ENCODE measurements around the gene ARSH.
"Not testable (repeated sequence)": the region's sequence is repeated elsewhere in the genome, so short reads cannot be mapped to it uniquely, and the experiment has no call there.

ARSH gene

DNA sequence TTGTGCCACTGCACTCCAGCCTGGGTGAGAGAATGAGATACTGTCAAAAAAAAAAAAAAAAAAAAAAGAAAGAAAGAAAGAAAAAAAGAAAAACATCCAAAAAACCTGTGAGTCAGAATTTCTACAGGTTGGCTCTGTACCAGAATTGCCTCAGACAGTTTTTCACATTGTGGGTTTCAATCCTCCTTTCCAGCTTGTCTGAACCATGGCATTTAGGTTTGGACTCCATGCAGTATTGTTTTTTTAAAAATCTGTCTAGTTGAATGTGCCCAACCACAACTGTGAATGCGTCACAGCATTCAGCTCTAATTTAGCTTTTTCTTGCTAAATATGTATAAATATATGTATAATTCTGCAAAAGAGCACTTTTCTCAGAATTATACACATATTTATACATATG, 31.4 kb upstream of the ARSH start:
- no peaks in the 10 kb centered on the region for H3K9me3 Mint-ChIP-seq
- no peak overlapping the region for H3K27ac Mint-ChIP-seq
- DNase-seq (no peak), ATAC-seq (replicated peaks) (no peak)
- H3K4me3 Mint-ChIP-seq, result no peak overlapping the region
- no peaks in the 10 kb centered on the region for H3K36me3 Mint-ChIP-seq (ENCODE audit: insufficient read depth)
- H3K4me1 Mint-ChIP-seq (ENCODE audit: low read depth in 2 of 2), result no peaks in the 10 kb centered on the region
- H3K27me3 Mint-ChIP-seq, result peaks cover 1 to 2% of the 10 kb centered on the region in 2 donors

DNA sequence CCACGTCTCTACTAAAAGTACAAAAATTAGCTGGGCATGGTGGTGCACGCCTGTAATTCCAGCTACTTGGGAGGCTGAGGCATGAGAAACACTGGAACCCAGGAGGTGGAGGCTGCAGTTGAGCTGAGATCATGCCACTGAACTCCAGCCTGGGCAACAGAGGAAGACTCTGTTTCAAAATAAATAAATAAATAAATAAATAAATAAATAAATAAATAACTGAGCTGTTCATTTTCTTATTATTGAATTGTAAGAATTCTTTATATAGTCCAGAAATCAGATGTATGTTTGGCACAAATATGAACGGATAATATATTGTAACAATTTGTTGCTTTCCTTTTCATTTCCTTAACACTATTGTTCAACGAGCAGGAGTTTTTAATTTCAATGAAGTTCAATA, 27.7 kb upstream of the ARSH start:
- not testable (repeated sequence) for H3K36me3 Mint-ChIP-seq (ENCODE audit: insufficient read depth); H3K27me3 Mint-ChIP-seq; DNase-seq; H3K27ac Mint-ChIP-seq; ATAC-seq (replicated peaks); H3K4me3 Mint-ChIP-seq; H3K9me3 Mint-ChIP-seq; H3K4me1 Mint-ChIP-seq (ENCODE audit: low read depth in 2 of 2)

DNA sequence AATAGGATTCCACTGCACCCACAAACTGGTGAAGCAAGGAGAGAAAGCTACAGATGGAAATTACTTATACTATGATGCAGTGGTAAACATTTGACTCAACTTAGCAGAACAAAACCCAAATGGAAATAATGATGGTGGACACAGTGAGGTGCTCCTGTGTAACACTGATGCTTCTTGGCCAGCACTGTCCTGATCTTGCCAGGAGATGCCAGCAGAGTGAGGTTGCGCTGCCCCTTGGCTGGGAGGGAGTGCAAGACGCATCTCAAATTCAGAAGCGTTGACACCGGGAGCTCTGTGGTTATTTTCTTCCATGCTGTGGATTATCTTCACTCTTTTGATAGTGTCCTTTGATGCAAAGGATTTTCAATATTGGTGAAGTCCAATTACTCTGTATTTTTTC, 22.0 kb upstream of the ARSH start:
- no peaks in the 10 kb centered on the region for H3K4me1 Mint-ChIP-seq (ENCODE audit: low read depth in 2 of 2)
- no peaks in the 10 kb centered on the region for H3K9me3 Mint-ChIP-seq
- no peaks in the 10 kb centered on the region for H3K36me3 Mint-ChIP-seq (ENCODE audit: insufficient read depth)
- no peak overlapping the region for H3K27ac Mint-ChIP-seq
- DNase-seq, result no peak
- ATAC-seq (replicated peaks), result no peak
- no peaks in the 10 kb centered on the region for H3K27me3 Mint-ChIP-seq
- no peak overlapping the region for H3K4me3 Mint-ChIP-seq

DNA sequence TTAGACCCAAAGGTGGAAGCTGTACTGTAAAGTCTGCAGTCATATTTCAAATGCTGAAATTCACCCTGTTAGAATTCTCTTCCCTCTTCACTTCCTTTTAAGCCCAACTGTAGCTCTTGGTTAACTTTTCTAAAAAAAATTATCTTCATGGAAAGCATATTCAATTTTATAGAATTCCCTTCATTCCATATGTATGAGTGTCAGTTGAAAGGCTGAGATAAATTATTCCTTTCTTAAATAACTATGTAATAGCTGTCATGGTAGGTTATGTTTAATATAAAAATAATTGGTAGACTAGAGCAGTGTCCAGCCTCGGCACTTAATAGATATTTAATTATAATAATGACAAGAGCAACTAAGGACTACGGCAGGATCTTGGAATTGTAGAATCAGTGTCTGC, 16.8 kb upstream of the ARSH start:
- peaks cover 0 to 7% of the 10 kb centered on the region in 2 donors for H3K27me3 Mint-ChIP-seq
- ATAC-seq (replicated peaks) (no peak), DNase-seq (no peak)
- H3K4me1 Mint-ChIP-seq (ENCODE audit: low read depth in 2 of 2), result no peaks in the 10 kb centered on the region
- H3K9me3 Mint-ChIP-seq, result no peaks in the 10 kb centered on the region
- no peak overlapping the region for H3K27ac Mint-ChIP-seq
- no peak overlapping the region for H3K4me3 Mint-ChIP-seq
- H3K36me3 Mint-ChIP-seq (ENCODE audit: insufficient read depth), result no peaks in the 10 kb centered on the region

DNA sequence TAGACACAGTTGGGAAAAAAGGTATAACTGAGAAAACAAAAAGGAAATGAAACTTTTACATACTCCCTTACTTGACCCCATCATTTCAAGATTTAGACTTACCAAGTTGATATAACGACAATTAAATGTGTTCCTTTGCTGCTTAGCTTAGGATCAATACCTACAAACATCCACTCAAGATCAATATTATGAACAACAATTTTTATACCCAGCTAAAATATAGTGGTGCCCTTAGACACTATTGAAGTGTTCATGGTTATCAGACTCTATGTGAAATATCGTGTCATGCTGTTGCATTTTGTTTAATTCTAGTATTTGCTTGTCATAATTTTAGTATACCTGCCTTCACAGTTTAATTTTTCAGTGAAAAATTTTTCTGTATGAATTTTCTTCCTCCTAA, 4.2 kb downstream of the ARSH start:
- no peak for DNase-seq
- Mint-ChIP-seq H3K9me3 (peaks cover 0 to 8% of the 10 kb centered on the region in 2 donors), H3K27me3 (no peaks in the 10 kb centered on the region), H3K36me3 (ENCODE audit: insufficient read depth) (no peaks in the 10 kb centered on the region), H3K4me3 (no peak overlapping the region), H3K27ac (no peak overlapping the region), H3K4me1 (ENCODE audit: low read depth in 2 of 2) (no peaks in the 10 kb centered on the region)
- no peak for ATAC-seq (replicated peaks)

DNA sequence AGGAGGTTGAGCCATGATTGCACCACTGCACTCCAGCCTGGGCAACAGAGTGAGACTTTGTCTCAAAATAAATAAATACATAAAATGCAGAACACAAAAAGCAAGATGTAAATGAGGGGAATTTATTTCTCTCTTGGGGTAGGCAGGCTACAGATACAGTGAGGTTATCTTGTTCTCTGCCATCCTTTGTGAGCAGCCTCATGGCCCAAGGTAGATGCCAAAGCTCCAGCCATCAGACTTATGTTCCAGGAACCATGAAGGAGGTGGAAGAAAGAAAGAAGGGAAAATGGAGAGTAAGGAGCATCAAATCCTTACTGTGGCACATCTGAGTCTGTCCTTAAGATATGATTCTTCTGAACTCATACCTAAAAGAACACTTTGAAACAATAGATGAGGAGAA, 11.1 kb downstream of the ARSH start:
- H3K4me3 Mint-ChIP-seq, result no peak overlapping the region
- no peaks in the 10 kb centered on the region for H3K36me3 Mint-ChIP-seq (ENCODE audit: insufficient read depth)
- peaks cover 0 to 7% of the 10 kb centered on the region in 2 donors for H3K9me3 Mint-ChIP-seq
- ATAC-seq (replicated peaks) (no peak), DNase-seq (no peak)
- no peaks in the 10 kb centered on the region for H3K27me3 Mint-ChIP-seq
- H3K4me1 Mint-ChIP-seq (ENCODE audit: low read depth in 2 of 2), result no peaks in the 10 kb centered on the region
- H3K27ac Mint-ChIP-seq, result no peak overlapping the region

DNA sequence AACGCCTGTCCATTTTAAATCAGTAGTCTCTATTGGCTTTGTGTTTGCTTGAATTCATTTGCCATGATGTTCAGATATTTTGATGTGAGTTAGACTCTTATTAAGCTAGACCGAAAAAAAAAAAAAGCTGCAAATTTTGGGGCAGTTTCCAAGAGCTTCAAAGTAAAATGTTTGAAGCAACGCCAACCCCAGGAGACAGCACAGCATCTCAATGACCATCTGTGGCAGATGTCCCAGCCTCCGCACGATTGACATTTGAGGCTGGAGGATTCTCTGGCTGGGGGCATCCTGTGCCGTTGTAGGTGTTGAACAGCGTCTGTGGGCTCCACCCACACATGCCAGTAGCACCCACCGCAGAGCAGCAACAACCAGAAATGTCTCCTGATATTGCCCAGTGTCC, 17.8 kb downstream of the ARSH start:
- H3K27me3 Mint-ChIP-seq, result no peaks in the 10 kb centered on the region
- ATAC-seq (replicated peaks), result no peak
- no peak overlapping the region for H3K4me3 Mint-ChIP-seq
- no peaks in the 10 kb centered on the region for H3K9me3 Mint-ChIP-seq
- no peak for DNase-seq
- no peak overlapping the region for H3K27ac Mint-ChIP-seq
- H3K36me3 Mint-ChIP-seq (ENCODE audit: insufficient read depth), result no peaks in the 10 kb centered on the region
- no peaks in the 10 kb centered on the region for H3K4me1 Mint-ChIP-seq (ENCODE audit: low read depth in 2 of 2)

DNA sequence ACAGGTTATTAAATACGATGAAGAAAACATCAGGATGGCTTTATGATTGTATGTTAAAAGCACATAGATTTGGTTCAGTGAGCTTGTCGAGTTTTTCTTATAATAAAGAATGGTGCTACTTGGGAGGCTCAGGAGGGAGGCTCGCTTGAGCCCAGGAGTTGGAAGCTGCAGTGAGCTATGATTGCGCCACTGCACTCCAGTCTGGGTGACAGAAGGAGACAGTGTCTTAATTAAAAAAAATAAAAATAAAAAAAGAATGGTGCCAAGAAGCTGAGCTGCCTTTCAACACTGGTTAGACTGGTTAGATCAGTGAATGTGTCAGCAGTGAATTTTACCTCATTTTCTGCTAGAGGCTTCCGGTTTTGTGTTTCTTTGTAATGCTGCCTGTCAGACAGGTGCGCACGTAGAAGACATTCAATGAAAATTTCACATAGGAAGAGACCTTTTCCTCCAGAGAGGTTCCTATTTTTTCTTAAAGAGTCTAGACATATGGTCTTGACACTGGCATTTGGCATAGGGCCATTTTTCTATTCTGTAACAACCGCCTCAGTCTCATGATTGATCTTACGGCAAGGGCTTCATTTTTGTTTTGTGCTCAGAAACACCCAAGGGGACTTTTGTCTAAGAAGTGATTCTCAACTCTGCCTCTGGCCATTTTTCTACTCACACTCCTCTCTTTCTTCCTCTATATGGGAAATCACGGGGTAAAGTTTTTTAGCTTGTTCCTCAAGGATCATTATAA, 19.9 kb downstream of the ARSH start:
- Mint-ChIP-seq H3K4me3 (no peak overlapping the region), H3K27me3 (peaks cover 0 to 8% of the 10 kb centered on the region in 2 donors), H3K27ac (no peak overlapping the region), H3K36me3 (ENCODE audit: insufficient read depth) (no peaks in the 10 kb centered on the region), H3K9me3 (no peaks in the 10 kb centered on the region), H3K4me1 (ENCODE audit: low read depth in 2 of 2) (no peaks in the 10 kb centered on the region)
- ATAC-seq (replicated peaks) (no peak), DNase-seq (no peak)

DNA sequence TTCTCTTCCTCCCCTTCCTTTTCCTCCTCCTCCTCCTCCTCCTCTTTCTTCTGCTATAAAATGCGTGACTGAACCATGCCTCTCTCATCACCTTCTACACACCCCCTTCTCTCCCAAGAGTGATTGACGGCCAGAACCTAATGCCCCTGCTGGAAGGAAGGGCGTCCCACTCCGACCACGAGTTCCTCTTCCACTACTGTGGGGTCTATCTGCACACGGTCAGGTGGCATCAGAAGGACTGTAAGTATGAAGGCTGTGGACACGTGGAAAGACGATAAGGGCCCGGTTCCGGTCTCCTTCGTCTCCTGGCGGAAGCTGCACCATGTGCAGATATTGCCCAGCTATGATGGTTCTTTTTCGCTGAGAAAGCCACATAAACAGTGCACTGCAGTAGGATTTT, 22.8 kb downstream of the ARSH start:
- no peak for DNase-seq
- Mint-ChIP-seq H3K27me3 (peaks cover 0 to 8% of the 10 kb centered on the region in 2 donors), H3K9me3 (no peaks in the 10 kb centered on the region), H3K27ac (no peak overlapping the region), H3K4me3 (no peak overlapping the region), H3K4me1 (ENCODE audit: low read depth in 2 of 2) (no peaks in the 10 kb centered on the region), H3K36me3 (ENCODE audit: insufficient read depth) (peaks cover 3% of the 10 kb centered on the region)
- ATAC-seq (replicated peaks), result no peak

DNA sequence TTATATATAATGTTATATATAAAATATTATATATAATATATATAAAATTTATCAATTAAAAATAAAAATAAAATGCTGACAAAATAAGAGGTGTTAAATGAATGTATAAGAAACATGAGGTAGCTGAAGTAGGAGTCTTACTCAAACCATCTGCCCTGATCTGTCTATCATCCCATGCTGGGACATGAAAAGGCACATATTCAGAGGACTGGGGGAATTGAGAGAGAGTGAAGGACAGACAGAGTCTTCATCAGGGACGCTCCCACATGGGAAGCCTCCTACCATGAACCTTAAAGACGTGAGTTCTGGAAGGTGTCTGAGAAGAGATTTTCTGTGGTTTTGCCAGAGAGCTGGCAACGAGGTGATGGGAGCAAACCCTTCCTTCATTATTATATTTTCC, 30.9 kb downstream of the ARSH start:
- no peaks in the 10 kb centered on the region for H3K27me3 Mint-ChIP-seq
- no peak overlapping the region for H3K27ac Mint-ChIP-seq
- H3K4me1 Mint-ChIP-seq (ENCODE audit: low read depth in 2 of 2), result no peaks in the 10 kb centered on the region
- DNase-seq, result no peak
- no peak for ATAC-seq (replicated peaks)
- H3K36me3 Mint-ChIP-seq (ENCODE audit: insufficient read depth), result peaks cover 3% of the 10 kb centered on the region
- H3K4me3 Mint-ChIP-seq, result no peak overlapping the region
- no peaks in the 10 kb centered on the region for H3K9me3 Mint-ChIP-seq

DNA sequence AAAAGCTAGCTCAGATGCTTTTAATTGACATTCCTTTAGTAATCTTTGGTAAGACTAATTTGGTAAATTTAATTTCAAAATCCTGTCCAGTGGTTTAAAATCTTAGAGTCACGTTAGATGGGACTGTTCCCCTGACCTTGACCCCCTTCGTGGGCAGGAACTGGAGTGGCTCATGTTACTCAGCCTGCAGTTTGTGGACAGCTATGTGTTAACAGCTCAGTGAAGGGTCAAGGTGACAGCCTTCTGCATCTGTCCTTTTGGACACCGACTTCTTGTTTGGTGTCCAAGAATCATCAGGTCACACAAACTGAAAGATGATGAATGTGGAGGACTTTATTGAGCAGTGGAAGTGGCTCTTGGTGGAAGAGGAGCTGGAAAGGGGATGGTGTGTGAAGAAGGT, 37.9 kb downstream of the ARSH start:
- DNase-seq (no peak), ATAC-seq (replicated peaks) (no peak)
- no peaks in the 10 kb centered on the region for H3K36me3 Mint-ChIP-seq (ENCODE audit: insufficient read depth)
- H3K4me1 Mint-ChIP-seq (ENCODE audit: low read depth in 2 of 2), result peaks cover 0 to 5% of the 10 kb centered on the region in 2 donors
- H3K4me3 Mint-ChIP-seq, result no peak overlapping the region
- no peaks in the 10 kb centered on the region for H3K27me3 Mint-ChIP-seq
- H3K9me3 Mint-ChIP-seq, result no peaks in the 10 kb centered on the region
- H3K27ac Mint-ChIP-seq, result peak overlapping the region in 1 of 2 donors; percentile 9

DNA sequence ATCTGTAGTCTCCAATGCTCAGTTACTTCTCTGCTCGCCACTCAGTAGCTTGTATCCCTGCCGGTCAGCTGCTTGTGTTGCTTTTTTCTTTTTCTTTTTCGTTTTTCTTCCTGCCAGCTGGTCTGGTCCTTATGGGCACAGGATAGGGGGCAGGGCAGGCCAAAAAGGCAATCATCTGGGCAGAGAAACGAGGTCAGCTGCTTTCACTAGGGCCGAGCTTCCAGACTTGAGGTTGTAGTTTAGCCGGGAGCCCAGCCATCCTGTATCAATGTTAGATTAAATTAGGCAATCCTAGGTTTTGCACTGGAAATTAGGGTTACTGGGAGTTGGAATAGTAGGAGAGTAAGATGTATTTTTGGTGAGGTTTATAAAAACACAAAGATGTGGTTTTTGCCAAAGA, 38.3 kb downstream of the ARSH start:
- no peak for ATAC-seq (replicated peaks)
- H3K4me3 Mint-ChIP-seq, result no peak overlapping the region
- DNase-seq, result no peak
- H3K4me1 Mint-ChIP-seq (ENCODE audit: low read depth in 2 of 2), result peaks cover 0 to 5% of the 10 kb centered on the region in 2 donors
- H3K36me3 Mint-ChIP-seq (ENCODE audit: insufficient read depth), result no peaks in the 10 kb centered on the region
- H3K27ac Mint-ChIP-seq, result peak overlapping the region in 1 of 2 donors; percentile 9
- H3K9me3 Mint-ChIP-seq, result no peaks in the 10 kb centered on the region
- H3K27me3 Mint-ChIP-seq, result no peaks in the 10 kb centered on the region

DNA sequence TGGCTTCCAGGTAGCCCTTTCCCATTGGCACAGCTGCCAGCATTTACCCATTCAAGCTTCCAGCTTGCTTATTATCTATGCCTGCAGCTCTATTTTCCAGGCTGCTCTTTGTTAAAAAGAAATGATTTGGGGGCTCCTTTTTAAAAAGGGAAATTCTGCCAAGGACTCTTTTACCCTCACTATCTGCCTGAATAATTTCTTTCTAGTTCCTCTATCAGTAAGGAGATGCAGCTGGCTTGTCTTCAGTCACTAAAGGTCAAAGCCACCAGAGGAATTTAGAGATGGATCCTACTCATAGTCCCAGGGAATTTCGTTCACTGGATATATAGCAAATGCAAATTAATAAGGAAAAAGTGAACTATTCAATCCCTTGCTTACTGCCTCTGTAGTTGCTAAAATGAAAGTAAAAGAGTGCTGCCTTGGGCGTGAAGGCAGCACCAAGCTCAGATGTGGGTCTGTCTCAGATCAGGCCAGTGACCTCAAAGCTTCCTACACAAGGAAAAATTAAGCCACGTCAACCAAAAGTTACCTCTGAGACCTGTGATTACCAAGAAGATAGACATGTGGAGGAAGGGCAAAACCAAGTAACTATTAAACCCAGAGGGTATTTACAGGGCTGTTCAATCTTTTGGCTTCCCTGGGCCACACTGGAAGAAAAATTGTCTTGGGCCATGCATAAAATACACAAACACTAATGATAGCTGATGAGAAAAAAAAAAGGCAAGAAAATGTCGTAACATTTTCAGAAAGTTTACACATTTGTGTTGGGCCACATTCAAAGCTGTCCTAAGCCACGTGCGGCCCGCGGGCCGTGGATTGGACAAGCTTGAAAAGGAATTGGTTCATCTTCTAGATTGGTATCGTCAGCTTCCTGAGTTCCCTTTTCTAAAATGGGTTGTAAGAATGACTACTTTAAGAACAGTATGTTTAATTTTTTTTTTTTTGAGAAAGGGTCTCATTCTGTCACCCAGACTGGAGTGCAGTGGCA, 40.2 kb downstream of the ARSH start:
- DNase-seq (no peak), ATAC-seq (replicated peaks) (no peak)
- peaks cover 0 to 5% of the 10 kb centered on the region in 2 donors for H3K4me1 Mint-ChIP-seq (ENCODE audit: low read depth in 2 of 2)
- peak overlapping the region in 1 of 2 donors; percentile 77 for H3K27ac Mint-ChIP-seq
- no peaks in the 10 kb centered on the region for H3K27me3 Mint-ChIP-seq
- H3K9me3 Mint-ChIP-seq, result no peaks in the 10 kb centered on the region
- H3K4me3 Mint-ChIP-seq, result peak overlapping the region in 1 of 2 donors; percentile 31
- H3K36me3 Mint-ChIP-seq (ENCODE audit: insufficient read depth), result no peaks in the 10 kb centered on the region

Data from effector memory CD8-positive, alpha-beta T cell (primary cell).